Neuron (in vitro differentiated cells): ENCODE measurements around the gene OR51B2.
"Not testable (repeated sequence)": the region's sequence is repeated elsewhere in the genome, so short reads cannot be mapped to it uniquely, and the experiment has no call there.

Source experiments
- H2AFZ ChIP-seq: one replicate; pipeline ENCODE4 v1.6.1; 2013; ENCODE audit warnings: low read depth, mild to moderate bottlenecking, inconsistent platforms, low read length, moderate library complexity
- H3K27me3 ChIP-seq: one replicate; pipeline ENCODE4 v1.6.1; 2013; ENCODE audit warnings: low read length; ENCODE audit not compliant: insufficient read depth
- H3K36me3 ChIP-seq: one replicate; pipeline ENCODE4 v1.6.1; 2013; ENCODE audit warnings: low read length; ENCODE audit not compliant: insufficient read depth
- H3K4me1 ChIP-seq: one replicate; pipeline ENCODE4 v1.6.1; 2013; ENCODE audit warnings: low read length; ENCODE audit not compliant: insufficient read depth
- H3K4me3 ChIP-seq: 2 replicates; pipeline ENCODE4 v1.5.1; 2013; ENCODE audit warnings: mild to moderate bottlenecking, low read length, moderate library complexity
- H3K9me3 ChIP-seq: one replicate; pipeline ENCODE4 v1.6.1; 2013; ENCODE audit warnings: low read length

The OR51B2 gene

GRCh38 chr11:5345831-5346230 lies 21.7 kb upstream of the OR51B2 start:
- Histone ChIP-seq H3K9me3 (no peaks in the 10 kb centered on the region), H3K4me3 (no peak overlapping the region), H2AFZ (no peak overlapping the region), H3K36me3 (no peaks in the 10 kb centered on the region), H3K27me3 (no peaks in the 10 kb centered on the region), H3K4me1 (no peaks in the 10 kb centered on the region)

- no peaks in the 10 kb centered on the region for H3K4me1 ChIP-seq
- H3K9me3 ChIP-seq: no peaks in the 10 kb centered on the region
- H3K4me3 ChIP-seq: no peak within 1 kb of the TSS
- no peak within 1 kb of the TSS for H2AFZ ChIP-seq
- H3K27me3 ChIP-seq: no peaks in the 10 kb centered on the region
- no peaks in the 10 kb centered on the region for H3K36me3 ChIP-seq
Observed at GRCh38 chr11:5343474-5344335, 19.6 kb upstream of the OR51B2 start, which contains the start of gene OR51B5. TSS of gene OR51B5 (minus strand) at chr11:5343524. CDS start at chr11:5343524, 0 bp downstream.

- no peak overlapping the region for H2AFZ ChIP-seq
- H3K36me3 ChIP-seq: no peaks in the 10 kb centered on the region
- H3K9me3 ChIP-seq: no peaks in the 10 kb centered on the region
- no peaks in the 10 kb centered on the region for H3K27me3 ChIP-seq
- no peak overlapping the region for H3K4me3 ChIP-seq
- H3K4me1 ChIP-seq: no peaks in the 10 kb centered on the region
Observed at GRCh38 chr11:5339771-5340322, 15.8 kb upstream of the OR51B2 start.

GRCh38 chr11:5337253-5337652 lies 13.2 kb upstream of the OR51B2 start:
- H3K9me3 ChIP-seq, H3K36me3 ChIP-seq, H2AFZ ChIP-seq, H3K4me3 ChIP-seq, H3K27me3 ChIP-seq, H3K4me1 ChIP-seq: not testable (repeated sequence)

- Histone ChIP-seq H2AFZ (no peak overlapping the region), H3K36me3 (no peaks in the 10 kb centered on the region), H3K4me1 (no peaks in the 10 kb centered on the region), H3K27me3 (no peaks in the 10 kb centered on the region), H3K9me3 (no peaks in the 10 kb centered on the region), H3K4me3 (no peak overlapping the region)
Observed at GRCh38 chr11:5336331-5336730, 12.2 kb upstream of the OR51B2 start.

GRCh38 chr11:5335170-5335569 lies 11.1 kb upstream of the OR51B2 start:
- no peaks in the 10 kb centered on the region for H3K36me3 ChIP-seq
- H3K4me1 ChIP-seq: no peaks in the 10 kb centered on the region
- no peak overlapping the region for H3K4me3 ChIP-seq
- H3K27me3 ChIP-seq: no peaks in the 10 kb centered on the region
- no peaks in the 10 kb centered on the region for H3K9me3 ChIP-seq
- H2AFZ ChIP-seq: no peak overlapping the region

- H3K27me3 ChIP-seq: no peaks in the 10 kb centered on the region
- no peaks in the 10 kb centered on the region for H3K36me3 ChIP-seq
- H2AFZ ChIP-seq: no peak overlapping the region
- H3K9me3 ChIP-seq: no peaks in the 10 kb centered on the region
- no peak overlapping the region for H3K4me3 ChIP-seq
- H3K4me1 ChIP-seq: no peaks in the 10 kb centered on the region
Observed at GRCh38 chr11:5317292-5317691, 6.8 kb downstream of the OR51B2 start.

- not testable (repeated sequence) for H3K9me3 ChIP-seq, H3K4me1 ChIP-seq, H3K27me3 ChIP-seq
Observed at GRCh38 chr11:5313326-5314023, 10.6 kb downstream of the OR51B2 start.

GRCh38 chr11:5310423-5310822 lies 13.7 kb downstream of the OR51B2 start:
- H3K27me3 ChIP-seq: no peaks in the 10 kb centered on the region
- H3K9me3 ChIP-seq: no peaks in the 10 kb centered on the region
- H3K4me3 ChIP-seq: no peak overlapping the region
- no peak overlapping the region for H2AFZ ChIP-seq
- no peaks in the 10 kb centered on the region for H3K36me3 ChIP-seq
- no peaks in the 10 kb centered on the region for H3K4me1 ChIP-seq

More at GRCh38 chr11:5313326-5314023, 10.6 kb downstream of the OR51B2 start:
- H3K4me3 ChIP-seq, H3K36me3 ChIP-seq, H2AFZ ChIP-seq: not testable (repeated sequence)

- Histone ChIP-seq H3K4me3 (no peak overlapping the region), H3K4me1 (no peaks in the 10 kb centered on the region), H3K36me3 (no peaks in the 10 kb centered on the region), H3K27me3 (no peaks in the 10 kb centered on the region), H2AFZ (no peak overlapping the region), H3K9me3 (no peaks in the 10 kb centered on the region)
Observed at GRCh38 chr11:5307256-5308019, 16.7 kb downstream of the OR51B2 start.

- no peak overlapping the region for H3K4me3 ChIP-seq
- no peaks in the 10 kb centered on the region for H3K36me3 ChIP-seq
- H3K4me1 ChIP-seq: no peaks in the 10 kb centered on the region
- H3K27me3 ChIP-seq: no peaks in the 10 kb centered on the region
- no peak overlapping the region for H2AFZ ChIP-seq
- no peaks in the 10 kb centered on the region for H3K9me3 ChIP-seq
Observed at GRCh38 chr11:5304046-5304445, 20.1 kb downstream of the OR51B2 start.

GRCh38 chr11:5303626-5304025 lies 20.5 kb downstream of the OR51B2 start:
- Histone ChIP-seq H3K36me3 (no peaks in the 10 kb centered on the region), H3K9me3 (no peaks in the 10 kb centered on the region), H3K4me1 (no peaks in the 10 kb centered on the region), H3K27me3 (no peaks in the 10 kb centered on the region), H3K4me3 (no peak overlapping the region), H2AFZ (no peak overlapping the region)

- Histone ChIP-seq H3K9me3 (no peaks in the 10 kb centered on the region), H2AFZ (no peak within 1 kb of the TSS), H3K4me1 (no peaks in the 10 kb centered on the region), H3K4me3 (no peak within 1 kb of the TSS), H3K27me3 (no peaks in the 10 kb centered on the region), H3K36me3 (no peaks in the 10 kb centered on the region)
Observed at GRCh38 chr11:5301846-5302245, 22.3 kb downstream of the OR51B2 start, which contains the start of gene OR51B4. TSS of gene OR51B4 (minus strand) at chr11:5301946. CDS start at chr11:5301946, 0 bp downstream.
